Measurements from ENCODE around the gene SH3RF3. TPM values are rescaled to one million over a fixed set of nuclear protein-coding genes. Genes with fewer than 3 reads are reported as not detected.

The SH3RF3 gene
- total and polyA plus RNA-seq, 9 of the 15 experiments (the other 6 are each of a cell fraction or from before 2014, with no cell fraction given): 0.02 TPM; not detected in 8

GRCh38 chr2:109372171-109372568, 243.2 kb downstream of the SH3RF3 start:
- H3K27ac ChIP-seq (ENCODE audit: extremely low read depth, low read depth, low read length): no peak overlapping the region
- no peak for ATAC-seq
- POLR2A ChIA-PET: no interaction called here
- no peak overlapping the region for H3K4me3 ChIP-seq
- no peak overlapping the region for H2AFZ ChIP-seq (ENCODE audit: low read depth, low read length)
- H4K20me1 ChIP-seq (replicated peaks; ENCODE audit: control insufficient read depth, insufficient read depth, low read length): no peaks in the 10 kb centered on the region
- H3K9ac ChIP-seq (ENCODE audit: insufficient read depth in 1 of 2, low read depth in 2 of 2, low read length in 2 of 2): no peak overlapping the region
- FAIRE-seq: no peak
- no TSS peak for BruUV-seq (replicated peaks)
- no peaks in the 10 kb centered on the region for H3K9me3 ChIP-seq (replicated peaks; ENCODE audit: control insufficient read depth, insufficient read depth, low read depth, low read length)
- no peaks in the 10 kb centered on the region for H3K36me3 ChIP-seq (ENCODE audit: control insufficient read depth, insufficient read depth, low read length)
- no peaks in the 10 kb centered on the region for H3K79me2 ChIP-seq (ENCODE audit: control insufficient read depth, insufficient read depth, low read length)
- in situ Hi-C loops (cut with MboI): no loop called here
- intact Hi-C loops (cut with micrococcal nuclease): no loop called here
- DNase-seq (ENCODE audit: extremely low read depth in 1 of 4, low spot score in 3 of 4): no peak
- WGBS (ENCODE audit: insufficient coverage, low coverage, missing lambda C conversion rate): 1% methylated on average over 4 of the region's 4 CpGs
- no peaks in the 10 kb centered on the region for H3K9me1 ChIP-seq (ENCODE audit: control insufficient read depth, insufficient read depth, low read length)
- CTCF ChIA-PET (ENCODE audit: low intra/inter-chr PET ratio): no interaction called here
- no peaks in the 10 kb centered on the region; a peak in 1 of 5 replicates for H3K4me1 ChIP-seq (replicated peaks in 1 of 2; ENCODE audit: control insufficient read depth in 2 of 2, insufficient read depth in 2 of 2, low read length in 2 of 2)
- peaks cover 6 to 65% of the 10 kb centered on the region in 2 experiments; a peak in 3 of 5 replicates for H3K27me3 ChIP-seq (ENCODE audit: control insufficient read depth in 2 of 2, insufficient read depth in 2 of 2, low read length in 2 of 2)
- H3K4me2 ChIP-seq (ENCODE audit: insufficient read depth, low read length): no peak overlapping the region
- TF ChIP-seq, protein P1, sequence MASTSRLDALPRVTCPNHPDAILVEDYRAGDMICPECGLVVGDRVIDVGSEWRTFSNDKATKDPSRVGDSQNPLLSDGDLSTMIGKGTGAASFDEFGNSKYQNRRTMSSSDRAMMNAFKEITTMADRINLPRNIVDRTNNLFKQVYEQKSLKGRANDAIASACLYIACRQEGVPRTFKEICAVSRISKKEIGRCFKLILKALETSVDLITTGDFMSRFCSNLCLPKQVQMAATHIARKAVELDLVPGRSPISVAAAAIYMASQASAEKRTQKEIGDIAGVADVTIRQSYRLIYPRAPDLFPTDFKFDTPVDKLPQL (IDR thresholded peaks at IDR 0.05; ENCODE audit: extremely low read depth, insufficient read length): no peak
- TF ChIP-seq NFYB (IDR thresholded peaks at IDR 0.05; ENCODE audit: extremely low read depth, insufficient read length): no peak
- TF ChIP-seq, protein P2, sequence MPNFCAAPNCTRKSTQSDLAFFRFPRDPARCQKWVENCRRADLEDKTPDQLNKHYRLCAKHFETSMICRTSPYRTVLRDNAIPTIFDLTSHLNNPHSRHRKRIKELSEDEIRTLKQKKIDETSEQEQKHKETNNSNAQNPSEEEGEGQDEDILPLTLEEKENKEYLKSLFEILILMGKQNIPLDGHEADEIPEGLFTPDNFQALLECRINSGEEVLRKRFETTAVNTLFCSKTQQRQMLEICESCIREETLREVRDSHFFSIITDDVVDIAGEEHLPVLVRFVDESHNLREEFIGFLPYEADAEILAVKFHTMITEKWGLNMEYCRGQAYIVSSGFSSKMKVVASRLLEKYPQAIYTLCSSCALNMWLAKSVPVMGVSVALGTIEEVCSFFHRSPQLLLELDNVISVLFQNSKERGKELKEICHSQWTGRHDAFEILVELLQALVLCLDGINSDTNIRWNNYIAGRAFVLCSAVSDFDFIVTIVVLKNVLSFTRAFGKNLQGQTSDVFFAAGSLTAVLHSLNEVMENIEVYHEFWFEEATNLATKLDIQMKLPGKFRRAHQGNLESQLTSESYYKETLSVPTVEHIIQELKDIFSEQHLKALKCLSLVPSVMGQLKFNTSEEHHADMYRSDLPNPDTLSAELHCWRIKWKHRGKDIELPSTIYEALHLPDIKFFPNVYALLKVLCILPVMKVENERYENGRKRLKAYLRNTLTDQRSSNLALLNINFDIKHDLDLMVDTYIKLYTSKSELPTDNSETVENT (CRISPR knock-in tag; IDR thresholded peaks at IDR 0.05): no peak
- TF ChIP-seq, protein P3, sequence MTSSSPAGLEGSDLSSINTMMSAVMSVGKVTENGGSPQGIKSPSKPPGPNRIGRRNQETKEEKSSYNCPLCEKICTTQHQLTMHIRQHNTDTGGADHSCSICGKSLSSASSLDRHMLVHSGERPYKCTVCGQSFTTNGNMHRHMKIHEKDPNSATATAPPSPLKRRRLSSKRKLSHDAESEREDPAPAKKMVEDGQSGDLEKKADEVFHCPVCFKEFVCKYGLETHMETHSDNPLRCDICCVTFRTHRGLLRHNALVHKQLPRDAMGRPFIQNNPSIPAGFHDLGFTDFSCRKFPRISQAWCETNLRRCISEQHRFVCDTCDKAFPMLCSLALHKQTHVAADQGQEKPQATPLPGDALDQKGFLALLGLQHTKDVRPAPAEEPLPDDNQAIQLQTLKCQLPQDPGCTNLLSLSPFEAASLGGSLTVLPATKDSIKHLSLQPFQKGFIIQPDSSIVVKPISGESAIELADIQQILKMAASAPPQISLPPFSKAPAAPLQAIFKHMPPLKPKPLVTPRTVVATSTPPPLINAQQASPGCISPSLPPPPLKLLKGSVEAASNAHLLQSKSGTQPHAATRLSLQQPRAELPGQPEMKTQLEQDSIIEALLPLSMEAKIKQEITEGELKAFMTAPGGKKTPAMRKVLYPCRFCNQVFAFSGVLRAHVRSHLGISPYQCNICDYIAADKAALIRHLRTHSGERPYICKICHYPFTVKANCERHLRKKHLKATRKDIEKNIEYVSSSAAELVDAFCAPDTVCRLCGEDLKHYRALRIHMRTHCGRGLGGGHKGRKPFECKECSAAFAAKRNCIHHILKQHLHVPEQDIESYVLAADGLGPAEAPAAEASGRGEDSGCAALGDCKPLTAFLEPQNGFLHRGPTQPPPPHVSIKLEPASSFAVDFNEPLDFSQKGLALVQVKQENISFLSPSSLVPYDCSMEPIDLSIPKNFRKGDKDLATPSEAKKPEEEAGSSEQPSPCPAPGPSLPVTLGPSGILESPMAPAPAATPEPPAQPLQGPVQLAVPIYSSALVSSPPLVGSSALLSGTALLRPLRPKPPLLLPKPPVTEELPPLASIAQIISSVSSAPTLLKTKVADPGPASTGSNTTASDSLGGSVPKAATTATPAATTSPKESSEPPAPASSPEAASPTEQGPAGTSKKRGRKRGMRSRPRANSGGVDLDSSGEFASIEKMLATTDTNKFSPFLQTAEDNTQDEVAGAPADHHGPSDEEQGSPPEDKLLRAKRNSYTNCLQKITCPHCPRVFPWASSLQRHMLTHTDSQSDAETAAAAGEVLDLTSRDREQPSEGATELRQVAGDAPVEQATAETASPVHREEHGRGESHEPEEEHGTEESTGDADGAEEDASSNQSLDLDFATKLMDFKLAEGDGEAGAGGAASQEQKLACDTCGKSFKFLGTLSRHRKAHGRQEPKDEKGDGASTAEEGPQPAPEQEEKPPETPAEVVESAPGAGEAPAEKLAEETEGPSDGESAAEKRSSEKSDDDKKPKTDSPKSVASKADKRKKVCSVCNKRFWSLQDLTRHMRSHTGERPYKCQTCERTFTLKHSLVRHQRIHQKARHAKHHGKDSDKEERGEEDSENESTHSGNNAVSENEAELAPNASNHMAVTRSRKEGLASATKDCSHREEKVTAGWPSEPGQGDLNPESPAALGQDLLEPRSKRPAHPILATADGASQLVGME (CRISPR knock-in tag; IDR thresholded peaks at IDR 0.05): no peak
- no peak for TF ChIP-seq HNRNPUL1 (IDR thresholded peaks at IDR 0.05; ENCODE audit: low read length)
- TF ChIP-seq FOXK2 (conservative IDR thresholded peaks at IDR 0.05 in 1 of 2, IDR thresholded peaks at IDR 0.05 in 1 of 2; ENCODE audit: low read depth in 2 of 2): no peak
- TF ChIP-seq ZNF717 (CRISPR knock-in tag; IDR thresholded peaks at IDR 0.05): no peak
- no peak for TF ChIP-seq TAF15 (IDR thresholded peaks at IDR 0.05; ENCODE audit: low read depth, low read length)
- no peak for TF ChIP-seq ZNF778 (CRISPR knock-in tag; IDR thresholded peaks at IDR 0.05)
- no peak for TF ChIP-seq ARID1B (IDR thresholded peaks at IDR 0.05)
- no peak for TF ChIP-seq ZBTB34 (CRISPR knock-in tag; IDR thresholded peaks at IDR 0.05)
- TF ChIP-seq ZC3H8 (IDR thresholded peaks at IDR 0.05): no peak
